IMR-90 (cell line): ENCODE results near the gene ARHGEF17. TPM values are rescaled to one million over a fixed set of nuclear protein-coding genes. Genes with fewer than 3 reads are reported as not detected.
A peak's percentile ranks its signal among the peaks of the same experiment; 100 is the strongest.

Experiments
- ATAC-seq: fragments of 200-7000 bp; cut with Tn5 transposase; 2 replicates; pipeline ENCODE4 v1.9.1; 2020; ENCODE audit warnings: low read depth, mild to moderate bottlenecking, moderate library complexity
- BruUV-seq: library from RNA; stranded (reverse); fragments of 400-500 nt; replicated peaks from 2 replicates; lab custom pipeline; 2021; lab: Mats Ljungman, UMichigan
- CTCF ChIA-PET: fragments of 300-600 bp; formaldehyde crosslinking; extraction: SDS; loops from one replicate; lab custom pipeline; 2021; ENCODE audit warnings: antibody characterized with exemption; lab: Yijun Ruan, JAX
- POLR2A ChIA-PET: fragments of 300-600 bp; sonication (Branson Sonifier 250); formaldehyde crosslinking; loops from one replicate; lab custom pipeline; 2022; ENCODE audit warnings: antibody characterized with exemption; ENCODE audit not compliant: unreplicated experiment; lab: Charles Lee
- DNase-seq: peaks from one replicate; pipeline ENCODE4 v3.0.0; 2013
- H2AFZ ChIP-seq: replicated peaks from 2 replicates; pipeline ENCODE3; 2013; ENCODE audit warnings: low read length, mild to moderate bottlenecking; ENCODE audit not compliant: poor library complexity
- H2AK5ac ChIP-seq: 2 replicates; pipeline ENCODE4 v1.6.1; 2013; ENCODE audit warnings: low read depth, low read length, inconsistent platforms
- H2AK9ac ChIP-seq: replicated peaks from 2 replicates; pipeline ENCODE3; 2013; ENCODE audit warnings: mild to moderate bottlenecking, low read depth, low read length, moderate library complexity; ENCODE audit not compliant: poor library complexity
- H2BK120ac ChIP-seq: 2 replicates; pipeline ENCODE4 v1.6.1; 2013; ENCODE audit warnings: low read depth, low read length, inconsistent platforms
- H2BK15ac ChIP-seq: 3 replicates; pipeline ENCODE4 v1.6.1; 2013; ENCODE audit warnings: low read depth, low read length, inconsistent platforms
- H2BK20ac ChIP-seq: 2 replicates; pipeline ENCODE4 v1.6.1; 2013; ENCODE audit warnings: low read depth, mild to moderate bottlenecking, inconsistent platforms, low read length, moderate library complexity
- H2BK5ac ChIP-seq: 2 replicates; pipeline ENCODE4 v1.6.1; 2013; ENCODE audit warnings: mild to moderate bottlenecking, low read depth, low read length, inconsistent platforms; ENCODE audit not compliant: poor library complexity, severe bottlenecking
- H3K14ac ChIP-seq: replicated peaks from 2 replicates; pipeline ENCODE4 v1.6.1; 2013; ENCODE audit warnings: low read depth, low read length, inconsistent platforms
- H3K18ac ChIP-seq: 2 replicates; pipeline ENCODE4 v1.6.1; 2013; ENCODE audit warnings: low read depth, low read length, control low read depth
- H3K23ac ChIP-seq: 2 replicates; pipeline ENCODE4 v1.6.1; 2013; ENCODE audit warnings: low read depth, low read length, inconsistent platforms
- H3K27ac ChIP-seq: 2 replicates; pipeline ENCODE4 v1.5.1; 2013; ENCODE audit warnings: mild to moderate bottlenecking, control low read depth, low read length; ENCODE audit not compliant: insufficient read depth
- H3K27me3 ChIP-seq: 2 replicates; pipeline ENCODE4 v1.6.1; 2013; ENCODE audit warnings: low read length; ENCODE audit not compliant: control insufficient read depth, insufficient read depth
- H3K36me3 ChIP-seq: 2 replicates; pipeline ENCODE4 v1.6.1; 2013; ENCODE audit warnings: low read length, mixed read lengths; ENCODE audit not compliant: control insufficient read depth, insufficient read depth
- H3K4ac ChIP-seq: 2 replicates; pipeline ENCODE4 v1.6.1; 2013; ENCODE audit warnings: low read depth, low read length, inconsistent platforms
- H3K4me1 ChIP-seq: 2 replicates; pipeline ENCODE4 v1.6.1; 2013; ENCODE audit warnings: low read length, mixed read lengths; ENCODE audit not compliant: control insufficient read depth, insufficient read depth
- H3K4me2 ChIP-seq: 2 replicates; pipeline ENCODE4 v1.6.1; 2013; ENCODE audit warnings: low read depth, mild to moderate bottlenecking, control low read depth, low read length, moderate library complexity
- H3K4me3 ChIP-seq: 2 replicates; pipeline ENCODE4 v1.5.1; 2013; ENCODE audit warnings: low read depth, mild to moderate bottlenecking, control low read depth, low read length, moderate library complexity; ENCODE audit not compliant: insufficient read depth
- H3K56ac ChIP-seq: 2 replicates; pipeline ENCODE4 v1.6.1; 2013; ENCODE audit warnings: low read length, inconsistent platforms; ENCODE audit not compliant: insufficient read depth; ENCODE audit errors: extremely low read depth
- H3K79me1 ChIP-seq, 2 experiments: 2 replicates each; pipeline ENCODE4 v1.6.1; 2013; ENCODE audit warnings: low read length in 2 of 2, inconsistent platforms in 1 of 2, low read depth in 1 of 2
- H3K9ac ChIP-seq: 2 replicates; pipeline ENCODE4 v1.6.1; 2013; ENCODE audit warnings: low read depth, low read length, control low read depth
- H3K9me1 ChIP-seq: 2 replicates; pipeline ENCODE4 v1.6.1; 2013; ENCODE audit warnings: low read length, inconsistent platforms; ENCODE audit not compliant: insufficient read depth
- H3K9me3 ChIP-seq: 2 replicates; pipeline ENCODE4 v1.6.1; 2013; ENCODE audit warnings: low read length; ENCODE audit not compliant: control insufficient read depth, insufficient read depth
- H4K20me1 ChIP-seq: 2 replicates; pipeline ENCODE4 v1.6.1; 2013; ENCODE audit warnings: low read length, inconsistent platforms; ENCODE audit not compliant: insufficient read depth
- H4K5ac ChIP-seq: 2 replicates; pipeline ENCODE4 v1.6.1; 2013; ENCODE audit warnings: mild to moderate bottlenecking, low read depth, low read length, control low read depth
- H4K8ac ChIP-seq, 2 experiments: 2 replicates each; pipeline ENCODE4 v1.6.1; 2013; ENCODE audit warnings: low read depth in 2 of 2, low read length in 2 of 2, control low read depth in 1 of 2, inconsistent platforms in 1 of 2
- H4K91ac ChIP-seq: 2 replicates; pipeline ENCODE4 v1.6.1; 2013; ENCODE audit warnings: low read depth, low read length, inconsistent platforms; ENCODE audit not compliant: insufficient read depth
- BHLHE40 ChIP-seq: fragments of 150-350 bp; IDR thresholded peaks from 2 replicates; pipeline ENCODE4 v1.6.1; 2016; ENCODE audit warnings: mild to moderate bottlenecking, low read depth, low read length
- CHD1 ChIP-seq: IDR thresholded peaks from 2 replicates; pipeline ENCODE4 v1.6.1; 2012; ENCODE audit warnings: low read depth, low read length, improper control_type of control experiment
- FOS ChIP-seq: fragments of 150-350 bp; IDR thresholded peaks from 2 replicates; pipeline ENCODE4 v1.6.1; 2016; ENCODE audit warnings: low read depth, low read length
- MAZ ChIP-seq: IDR thresholded peaks from 2 replicates; pipeline ENCODE4 v1.6.1; 2012; ENCODE audit warnings: low read depth, mild to moderate bottlenecking, low read length, improper control_type of control experiment, moderate library complexity, borderline replicate concordance
- POLR2A ChIP-seq: IDR thresholded peaks from 2 replicates; pipeline ENCODE4 v1.6.1; 2012; ENCODE audit warnings: mild to moderate bottlenecking, low read depth, low read length
- SMC3 ChIP-seq: fragments of 150-350 bp; IDR thresholded peaks from 2 replicates; pipeline ENCODE4 v1.6.1; 2016; ENCODE audit warnings: low read depth, mild to moderate bottlenecking, antibody characterized with exemption, low read length, moderate library complexity
- WGBS, 2 experiments: methylation state at CpG; one replicate each; pipeline versions ENCODE4 v1.1.5 to v1.1.7; 2013; ENCODE audit warnings: missing lambda C conversion rate in 2 of 2; ENCODE audit not compliant: insufficient read length in 1 of 2; ENCODE audit errors: extremely low coverage in 2 of 2; 5-methylcytosine and 5-hydroxymethylcytosine counted together
- dilution Hi-C: fragments of 300-500 bp; cut with HindIII; formaldehyde crosslinking; loops from one replicate; pipeline ENCODE4 v1.14.3; 2018; ENCODE audit warnings: low sequenced_read_pairs; ENCODE audit not compliant: unreplicated experiment
- in situ Hi-C: fragments of 300-500 bp; cut with MboI; formaldehyde crosslinking; loops from 3 replicates; pipeline ENCODE4 v1.14.3; 2019; ENCODE audit warnings: low sequenced_read_pairs, inconsistent platforms, mixed read lengths
- intact Hi-C: fragments of 100-400 bp; cut with micrococcal nuclease; formaldehyde crosslinking; loops from 2 replicates; pipeline ENCODE4 v1.10.0; 2022
- polyA plus RNA-seq, 3 experiments: library from polyadenylated mRNA; depleted of rRNA; stranded (reverse); fragments of >200 nt; gene quantifications; 2 replicates each; pipeline ENCODE4 v1.2.3, GENCODE V29; 2012; ENCODE audit warnings: low replicate concordance in 1 of 3
- total RNA-seq: library from RNA; depleted of rRNA; stranded (reverse); fragments of >200 nt; gene quantifications from 2 replicates; pipeline ENCODE4 v1.2.3, GENCODE V29; 2012

Gene ARHGEF17
- total and polyA plus RNA-seq, 2 of the 4 experiments (the other 2 are of a cell fraction) = 21.7 to 97.7 TPM

GRCh38 chr11:73376160-73376802 lies 68.2 kb downstream of the ARHGEF17 start, which contains the start of gene RELT (continued):
- peak; percentile 49 for TF ChIP-seq SMC3
- TF ChIP-seq FOS = peak; percentile 31

GRCh38 chr11:73376803-73377629 lies 68.9 kb downstream of the ARHGEF17 start:
- H2BK15ac ChIP-seq = peak overlapping the region; percentile 37; the same call in 1 of the 3 replicates
- peak overlapping the region; percentile 31 for H4K91ac ChIP-seq
- peaks cover 6% of the 10 kb centered on the region; the same call in 1 of the 2 replicates for H3K4me1 ChIP-seq
- H3K56ac ChIP-seq = peak overlapping the region; percentile 41; the same call in 1 of the 2 replicates
- peak overlapping the region; percentile 78 for H4K5ac ChIP-seq
- H3K9me3 ChIP-seq = no peaks in the 10 kb centered on the region
- peak overlapping the region; percentile 74 for H2BK5ac ChIP-seq
- peak overlapping the region; percentile 22 to 73; a peak in 3 of 4 replicates for H4K8ac ChIP-seq
- H3K27ac ChIP-seq = peak overlapping the region; percentile 51
- in situ Hi-C loops = no loop called here
- H3K9ac ChIP-seq = peak overlapping the region; percentile 67
- peak overlapping the region; percentile 66 for H3K4me3 ChIP-seq
- peak overlapping the region; percentile 38 for H3K4ac ChIP-seq
- WGBS, 2 experiments = 2% methylated on average over 29 of the region's 56 CpGs; no CpG with 5 or more reads in 1 of the 2 experiments
- peak overlapping the region; percentile 92 for H2AK9ac ChIP-seq
- peaks cover 19 to 48% of the 10 kb centered on the region in 2 experiments; a peak in 3 of 4 replicates for H3K79me1 ChIP-seq
- ATAC-seq = peak; percentile 7
- no peak overlapping the region for H2BK20ac ChIP-seq
- peaks cover 7% of the 10 kb centered on the region; the same call in 1 of the 2 replicates for H3K9me1 ChIP-seq
- H2AFZ ChIP-seq = peak overlapping the region; percentile 92
- peak overlapping the region; percentile 92 for H3K14ac ChIP-seq
- ChIA-PET CTCF (interaction anchor here (0.8 to 1.6 kb wide), 2 partner anchors 16 to 26 kb away, joined by 3 to 5 read pairs; no protein-coding TSS in a partner anchor), POLR2A (no interaction called here)
- H2BK120ac ChIP-seq = no peak overlapping the region; the same call in 1 of the 2 replicates
- dilution Hi-C loops = no loop called here
- TF ChIP-seq POLR2A (peak; percentile 70), BHLHE40 (peak; percentile 85), CHD1 (peak; percentile 82; the same call in 1 of the 2 replicates), MAZ (peak; percentile 13; the same call in 1 of the 2 replicates), SMC3 (no peak), FOS (peak; percentile 41; the same call in 1 of the 2 replicates)
- peak; percentile 72 for DNase-seq
- peak overlapping the region; percentile 86 for H3K4me2 ChIP-seq
- H3K18ac ChIP-seq = peak overlapping the region; percentile 6; the same call in 1 of the 2 replicates
- no peaks in the 10 kb centered on the region for H3K27me3 ChIP-seq
- no peaks in the 10 kb centered on the region for H3K36me3 ChIP-seq
- peak overlapping the region; percentile 96 for H2AK5ac ChIP-seq
- peaks cover 46% of the 10 kb centered on the region; the same call in 1 of the 2 replicates for H4K20me1 ChIP-seq
- no TSS peak for BruUV-seq
- H3K23ac ChIP-seq = peak overlapping the region; percentile 54; the same call in 1 of the 2 replicates
- intact Hi-C loops = loop anchor here (5.0 kb wide), 1 partner anchor 70 kb away; the partner anchor contains the start of gene ARHGEF17
